Esophagus muscularis mucosa (tissue), 3 donors: Measurements from ENCODE around the gene ATF5.

Experiments
- CTCF ChIP-seq, 3 experiments: fragments of 200-600 bp in 2 of 3; fragments of 450-650 bp in 1 of 3; sonication (generic) in 2 of 3; IDR thresholded peaks; one replicate each; pipeline ENCODE4 v1.5.1; 2017 to 2019; ENCODE audit warnings: antibody characterized with exemption in 3 of 3, mild to moderate bottlenecking in 2 of 3, moderate library complexity in 1 of 3
- POLR2AphosphoS5 ChIP-seq, 2 donors: sonication (generic); formaldehyde crosslinking; IDR thresholded peaks; one replicate each; pipeline ENCODE4 v1.6.1; 2017; ENCODE audit warnings: antibody characterized with exemption in 2 of 2

GRCh38 chr19:49882643-49883042 lies 46.4 kb upstream of the ATF5 start:
- TF ChIP-seq CTCF (IDR thresholded peaks at IDR 0.05) (no peak), POLR2AphosphoS5 (IDR thresholded peaks at IDR 0.05) (no peak)
